SU-DHL-6 (cell line): ENCODE data around the gene WDR5.

Source experiments
- H2AFZ ChIP-seq: fragments of 200-600 bp; sonication (generic); 2 replicates; pipeline ENCODE4 v1.6.1; 2014; ENCODE audit warnings: low read depth, mild to moderate bottlenecking, moderate library complexity, mixed read lengths, antibody characterized with exemption, low read length; ENCODE audit not compliant: severe bottlenecking
- H3F3A ChIP-seq: fragments of 200-600 bp; shearing (Covaris generic); 2 replicates; pipeline ENCODE4 v1.6.0; 2016; ENCODE audit warnings: antibody characterized with exemption, mild to moderate bottlenecking; ENCODE audit not compliant: insufficient read depth
- H3K27ac ChIP-seq: fragments of 200-600 bp; sonication (generic); 2 replicates; pipeline ENCODE4 v1.5.1; 2016; ENCODE audit warnings: low read depth, mild to moderate bottlenecking, low read length, moderate library complexity, mixed read lengths
- H3K27me3 ChIP-seq: fragments of 200-600 bp; sonication (generic), shearing (Covaris generic); 2 replicates; pipeline ENCODE4 v1.6.0; 2014; ENCODE audit warnings: mild to moderate bottlenecking, low read length
- H3K36me3 ChIP-seq: fragments of 200-600 bp; sonication (generic); 2 replicates; pipeline ENCODE4 v1.6.1; 2014; ENCODE audit warnings: mild to moderate bottlenecking, low read length, mixed read lengths
- H3K4me2 ChIP-seq: fragments of 300-600, 200-600 bp; shearing (Covaris generic), sonication (generic); 2 replicates; pipeline ENCODE4 v1.6.0; 2014; ENCODE audit warnings: low read length, low read depth, mild to moderate bottlenecking; ENCODE audit not compliant: poor library complexity, severe bottlenecking
- H3K4me3 ChIP-seq: fragments of 200-600 bp; sonication (generic); 2 replicates; pipeline ENCODE4 v1.5.1; 2014; ENCODE audit warnings: antibody characterized with exemption, low read length, mild to moderate bottlenecking, mixed read lengths; ENCODE audit not compliant: insufficient read depth, poor library complexity, severe bottlenecking
- H3K79me2 ChIP-seq: fragments of 200-600 bp; sonication (generic); 2 replicates; pipeline ENCODE4 v1.6.1; 2014; ENCODE audit warnings: mild to moderate bottlenecking, low read length, moderate library complexity; ENCODE audit not compliant: insufficient read depth
- H3K9ac ChIP-seq: fragments of 200-600 bp; sonication (generic); 2 replicates; pipeline ENCODE4 v1.7.0; 2014; ENCODE audit warnings: mild to moderate bottlenecking, low read length
- H3K9me2 ChIP-seq: fragments of 200-600 bp; sonication (generic); replicated peaks from 2 replicates; pipeline ENCODE4 v1.6.1; 2014; ENCODE audit warnings: low read length; ENCODE audit not compliant: insufficient read depth
- H3K9me3 ChIP-seq: fragments of 200-600 bp; sonication (generic); 2 replicates; pipeline ENCODE4 v1.6.1; 2014; ENCODE audit warnings: low read length, mixed read lengths; ENCODE audit not compliant: insufficient read depth
- H4K20me1 ChIP-seq: fragments of 200-600 bp; sonication (generic); 2 replicates; pipeline ENCODE4 v1.6.1; 2014; ENCODE audit warnings: low read depth, mild to moderate bottlenecking, antibody characterized with exemption, low read length, moderate library complexity, mixed read lengths
- EZH2phosphoT487 ChIP-seq: fragments of 200-600 bp; sonication (generic), shearing (Covaris generic); conservative IDR thresholded peaks from 2 replicates; pipeline ENCODE4 v1.6.1; 2018; ENCODE audit warnings: mild to moderate bottlenecking, antibody characterized with exemption, low read length, moderate library complexity, mixed read lengths
- TF ChIP-seq, protein P1 (sequence below): fragments of 200-600 bp; sonication (generic); IDR thresholded peaks from one replicate; pipeline ENCODE4 v1.5.1; 2017; ENCODE audit warnings: antibody characterized with exemption, mild to moderate bottlenecking, low read length, moderate library complexity; ENCODE audit not compliant: insufficient read depth, poor library complexity, severe bottlenecking

Gene WDR5

GRCh38 chr9:134195558-134195957, 59.7 kb downstream of the WDR5 start:
- Histone ChIP-seq H3K9me3 (no peaks in the 10 kb centered on the region), H3K9me2 (no peaks in the 10 kb centered on the region), H3K27me3 (no peaks in the 10 kb centered on the region), H3K36me3 (no peaks in the 10 kb centered on the region), H4K20me1 (no peaks in the 10 kb centered on the region), H3K79me2 (no peaks in the 10 kb centered on the region), H3K9ac (no peak overlapping the region), H3F3A (no peaks in the 10 kb centered on the region), H2AFZ (no peak overlapping the region), H3K27ac (no peak overlapping the region), H3K4me2 (no peak overlapping the region), H3K4me3 (no peak overlapping the region)
- no peak for TF ChIP-seq EZH2phosphoT487
- TF ChIP-seq, protein P1, sequence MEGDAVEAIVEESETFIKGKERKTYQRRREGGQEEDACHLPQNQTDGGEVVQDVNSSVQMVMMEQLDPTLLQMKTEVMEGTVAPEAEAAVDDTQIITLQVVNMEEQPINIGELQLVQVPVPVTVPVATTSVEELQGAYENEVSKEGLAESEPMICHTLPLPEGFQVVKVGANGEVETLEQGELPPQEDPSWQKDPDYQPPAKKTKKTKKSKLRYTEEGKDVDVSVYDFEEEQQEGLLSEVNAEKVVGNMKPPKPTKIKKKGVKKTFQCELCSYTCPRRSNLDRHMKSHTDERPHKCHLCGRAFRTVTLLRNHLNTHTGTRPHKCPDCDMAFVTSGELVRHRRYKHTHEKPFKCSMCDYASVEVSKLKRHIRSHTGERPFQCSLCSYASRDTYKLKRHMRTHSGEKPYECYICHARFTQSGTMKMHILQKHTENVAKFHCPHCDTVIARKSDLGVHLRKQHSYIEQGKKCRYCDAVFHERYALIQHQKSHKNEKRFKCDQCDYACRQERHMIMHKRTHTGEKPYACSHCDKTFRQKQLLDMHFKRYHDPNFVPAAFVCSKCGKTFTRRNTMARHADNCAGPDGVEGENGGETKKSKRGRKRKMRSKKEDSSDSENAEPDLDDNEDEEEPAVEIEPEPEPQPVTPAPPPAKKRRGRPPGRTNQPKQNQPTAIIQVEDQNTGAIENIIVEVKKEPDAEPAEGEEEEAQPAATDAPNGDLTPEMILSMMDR = no peak

- Histone ChIP-seq H3K79me2 (no peaks in the 10 kb centered on the region), H3K9me2 (no peaks in the 10 kb centered on the region), H3K27ac (no peak overlapping the region), H2AFZ (no peak overlapping the region), H3K4me2 (no peak overlapping the region), H3F3A (no peaks in the 10 kb centered on the region), H4K20me1 (no peaks in the 10 kb centered on the region), H3K4me3 (no peak overlapping the region), H3K9me3 (no peaks in the 10 kb centered on the region), H3K36me3 (no peaks in the 10 kb centered on the region), H3K27me3 (no peaks in the 10 kb centered on the region), H3K9ac (no peak overlapping the region)
- TF ChIP-seq, protein P1 = no peak
- TF ChIP-seq EZH2phosphoT487 = no peak
Observed at GRCh38 chr9:134196911-134197310, 61.0 kb downstream of the WDR5 start.

- Histone ChIP-seq H3K9me3 (no peaks in the 10 kb centered on the region), H3K9me2 (no peaks in the 10 kb centered on the region), H2AFZ (no peak overlapping the region), H3K27ac (no peak overlapping the region), H3K9ac (no peak overlapping the region), H3F3A (no peaks in the 10 kb centered on the region), H3K79me2 (no peaks in the 10 kb centered on the region), H3K36me3 (no peaks in the 10 kb centered on the region), H4K20me1 (no peaks in the 10 kb centered on the region), H3K4me3 (no peak overlapping the region), H3K27me3 (no peaks in the 10 kb centered on the region), H3K4me2 (no peak overlapping the region)
- TF ChIP-seq, protein P1 = no peak
- TF ChIP-seq EZH2phosphoT487 = no peak
Observed at GRCh38 chr9:134198791-134199190, 62.9 kb downstream of the WDR5 start.
